ENCODE data around the gene ZNF419.

ZNF419 gene

GRCh38 chr19:57537953-57538547, 50.5 kb downstream of the ZNF419 start:
- DNase-seq (ENCODE audit: low read depth) = no peak
